Esophagus squamous epithelium (tissue), 4 donors: Measurements from ENCODE around the gene ARFGAP3.

Experiments used
- POLR2A ChIP-seq, 4 donors: fragments of 450-650 bp; IDR thresholded peaks; one replicate each; pipeline ENCODE4 v1.6.1; 2017; ENCODE audit warnings: antibody characterized with exemption in 4 of 4, mild to moderate bottlenecking in 4 of 4, moderate library complexity in 3 of 4
- TF ChIP-seq, protein P1 (sequence below), 6 experiments: fragments of 450-650 bp in 4 of 6; fragments of 200-600 bp in 2 of 6; sonication (generic) in 2 of 6; IDR thresholded peaks; one replicate each; pipeline ENCODE4 v1.5.1; 2016 to 2019; ENCODE audit warnings: antibody characterized with exemption in 6 of 6, mild to moderate bottlenecking in 4 of 6, moderate library complexity in 4 of 6

DNA sequence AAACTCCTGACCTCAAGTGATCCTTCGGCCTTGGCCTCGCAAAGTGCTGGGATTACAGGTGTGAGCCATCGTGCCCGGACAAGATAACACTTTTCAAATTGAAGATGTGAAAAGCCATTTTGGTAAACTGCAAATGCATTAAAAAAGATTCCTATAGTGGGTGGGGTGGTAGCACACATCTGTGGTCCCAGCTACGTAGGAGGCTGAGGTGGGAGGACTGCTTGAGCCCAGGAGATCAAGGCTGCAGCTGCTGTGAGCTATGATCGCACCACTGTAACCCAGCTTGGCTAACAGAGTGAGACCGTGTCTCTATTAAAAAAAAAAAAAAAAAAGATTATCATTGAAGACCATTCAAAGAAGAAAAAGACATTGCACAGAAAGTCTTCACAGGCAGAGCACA, 16.9 kb upstream of the ARFGAP3 start:
- TF ChIP-seq POLR2A (IDR thresholded peaks at IDR 0.05), result no peak
- TF ChIP-seq, protein P1, sequence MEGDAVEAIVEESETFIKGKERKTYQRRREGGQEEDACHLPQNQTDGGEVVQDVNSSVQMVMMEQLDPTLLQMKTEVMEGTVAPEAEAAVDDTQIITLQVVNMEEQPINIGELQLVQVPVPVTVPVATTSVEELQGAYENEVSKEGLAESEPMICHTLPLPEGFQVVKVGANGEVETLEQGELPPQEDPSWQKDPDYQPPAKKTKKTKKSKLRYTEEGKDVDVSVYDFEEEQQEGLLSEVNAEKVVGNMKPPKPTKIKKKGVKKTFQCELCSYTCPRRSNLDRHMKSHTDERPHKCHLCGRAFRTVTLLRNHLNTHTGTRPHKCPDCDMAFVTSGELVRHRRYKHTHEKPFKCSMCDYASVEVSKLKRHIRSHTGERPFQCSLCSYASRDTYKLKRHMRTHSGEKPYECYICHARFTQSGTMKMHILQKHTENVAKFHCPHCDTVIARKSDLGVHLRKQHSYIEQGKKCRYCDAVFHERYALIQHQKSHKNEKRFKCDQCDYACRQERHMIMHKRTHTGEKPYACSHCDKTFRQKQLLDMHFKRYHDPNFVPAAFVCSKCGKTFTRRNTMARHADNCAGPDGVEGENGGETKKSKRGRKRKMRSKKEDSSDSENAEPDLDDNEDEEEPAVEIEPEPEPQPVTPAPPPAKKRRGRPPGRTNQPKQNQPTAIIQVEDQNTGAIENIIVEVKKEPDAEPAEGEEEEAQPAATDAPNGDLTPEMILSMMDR (IDR thresholded peaks at IDR 0.05), result no peak
